ENCODE data around the gene ENTPD1. TPM values are rescaled to one million over a fixed set of nuclear protein-coding genes. Genes with fewer than 3 reads are reported as not detected.
"Not testable (repeated sequence)": the region's sequence is repeated elsewhere in the genome, so short reads cannot be mapped to it uniquely, and the experiment has no call there.

ENTPD1 gene
- total RNA-seq, 2 experiments from 2014 or later, result 4.4 to 4.6 TPM

- H3K4me3 Mint-ChIP-seq, result peak overlapping the region; percentile 87
- CTCF ChIA-PET, result interaction anchor here (1.2 to 2.5 kb wide), 3 partner anchors 106 to 323 kb away, joined by 3 to 16 read pairs (median 3); partner anchors contain the start of gene TCTN3
- POLR2A ChIA-PET, result interaction anchor here (1.0 to 1.4 kb wide), 3 partner anchors 8 to 223 kb away, joined by 3 to 5 read pairs (median 4); partner anchors contain the start of genes TCTN3 and ZNF518A
- H3K4me1 Mint-ChIP-seq (ENCODE audit: low read depth), result peaks cover 14% of the 10 kb centered on the region
- no peaks in the 10 kb centered on the region for H3K9me3 Mint-ChIP-seq
- TF ChIP-seq CTCF (IDR thresholded peaks at IDR 0.05), result no peak
- H3K27ac Mint-ChIP-seq, result peak overlapping the region; percentile 80
- intact Hi-C loops (cut with micrococcal nuclease), result no loop called here
- H3K27me3 Mint-ChIP-seq, result no peaks in the 10 kb centered on the region
- ATAC-seq (peak; percentile 57), DNase-seq (peak; percentile 69)
- H3K36me3 Mint-ChIP-seq (ENCODE audit: low read depth), result peaks cover 15% of the 10 kb centered on the region
Measured at GRCh38 chr10:95906677-95907455, 150.9 kb downstream of the ENTPD1 start.

- H3K9me3 Mint-ChIP-seq, result no peaks in the 10 kb centered on the region
- H3K36me3 Mint-ChIP-seq (ENCODE audit: low read depth), result peaks cover 12% of the 10 kb centered on the region
- ATAC-seq (peak; percentile 91), DNase-seq (peak; percentile 80)
- POLR2A ChIA-PET, result interaction anchor here (0.9 to 1.4 kb wide), 4 partner anchors 9 to 223 kb away, joined by 3 to 5 read pairs (median 4); partner anchors contain the start of genes TCTN3 and ZNF518A
- peak within 1 kb of the TSS; percentile 87 for H3K4me3 Mint-ChIP-seq
- peaks cover 14% of the 10 kb centered on the region for H3K4me1 Mint-ChIP-seq (ENCODE audit: low read depth)
- TF ChIP-seq CTCF (IDR thresholded peaks at IDR 0.05), result no peak
- intact Hi-C loops (cut with micrococcal nuclease), result no loop called here
- CTCF ChIA-PET, result interaction anchor here (1.2 to 2.5 kb wide), 3 partner anchors 105 to 322 kb away, joined by 3 to 16 read pairs (median 3); partner anchors contain the start of gene TCTN3
- peak within 1 kb of the TSS; percentile 90 for H3K27ac Mint-ChIP-seq
- no peaks in the 10 kb centered on the region for H3K27me3 Mint-ChIP-seq
Measured at GRCh38 chr10:95907456-95908253, 151.7 kb downstream of the ENTPD1 start, which contains the start of gene CC2D2B. Gene CC2D2B, plus strand, starts transcription at chr10:95907975. Its CDS starts 3,349 bp downstream, at chr10:95911324.

GRCh38 chr10:95908450-95908849 lies 152.5 kb downstream of the ENTPD1 start:
- H3K27ac Mint-ChIP-seq, result no peak overlapping the region
- POLR2A ChIA-PET, result interaction anchor here (0.9 kb wide), 1 partner anchor 221 kb away, joined by 3 read pairs; no protein-coding TSS in a partner anchor

DNA sequence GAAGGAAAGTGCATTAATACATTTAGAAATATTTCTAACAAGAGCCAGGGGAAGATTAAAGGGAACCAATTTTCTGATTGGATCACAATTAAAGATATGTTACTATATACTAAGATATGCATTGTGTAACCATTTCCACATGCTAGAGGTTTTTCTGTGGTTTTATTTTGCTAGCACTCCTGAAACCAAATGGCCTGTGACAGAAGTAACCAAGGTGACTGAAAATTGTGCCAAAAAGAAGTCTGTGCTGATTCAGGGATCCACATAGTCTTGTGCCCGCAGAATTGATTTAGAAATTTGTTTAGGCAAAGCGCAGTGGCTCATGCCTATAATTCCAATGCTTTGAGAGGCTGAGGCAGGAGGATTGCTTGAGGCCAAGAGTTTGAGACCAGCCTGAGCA lies 153.6 kb downstream of the ENTPD1 start:
- H3K36me3 Mint-ChIP-seq (ENCODE audit: low read depth), result peaks cover 6% of the 10 kb centered on the region
- no peak overlapping the region for H3K27ac Mint-ChIP-seq
- POLR2A ChIA-PET, result interaction anchor here (1.4 kb wide), 1 partner anchor 216 kb away, joined by 3 read pairs; the partner anchor contains the start of gene TCTN3

More at GRCh38 chr10:95908450-95908849, 152.5 kb downstream of the ENTPD1 start:
- intact Hi-C loops (cut with micrococcal nuclease), result no loop called here
- H3K4me1 Mint-ChIP-seq (ENCODE audit: low read depth), result peaks cover 14% of the 10 kb centered on the region
- ATAC-seq (no peak), DNase-seq (no peak)
- CTCF ChIA-PET, result interaction anchor here (2.5 kb wide), 1 partner anchor 214 kb away, joined by 16 read pairs; the partner anchor contains the start of gene TCTN3
- H3K9me3 Mint-ChIP-seq, result no peaks in the 10 kb centered on the region
- H3K4me3 Mint-ChIP-seq, result peak overlapping the region; percentile 87
- peaks cover 6% of the 10 kb centered on the region for H3K36me3 Mint-ChIP-seq (ENCODE audit: low read depth)
- TF ChIP-seq CTCF (IDR thresholded peaks at IDR 0.05), result no peak
- H3K27me3 Mint-ChIP-seq, result no peaks in the 10 kb centered on the region

GRCh38 chr10:95916039-95916438 lies 160.1 kb downstream of the ENTPD1 start:
- intact Hi-C loops (cut with micrococcal nuclease); ATAC-seq; H3K9me3 Mint-ChIP-seq; DNase-seq; H3K4me3 Mint-ChIP-seq; H3K27ac Mint-ChIP-seq; H3K27me3 Mint-ChIP-seq; POLR2A ChIA-PET; H3K4me1 Mint-ChIP-seq (ENCODE audit: low read depth); H3K36me3 Mint-ChIP-seq (ENCODE audit: low read depth): not testable (repeated sequence)
- CTCF ChIA-PET, result interaction anchor here (1.5 kb wide), 1 partner anchor 313 kb away, joined by 4 read pairs; no protein-coding TSS in a partner anchor

More for the DNA sequence above, 153.6 kb downstream of the ENTPD1 start:
- H3K4me3 Mint-ChIP-seq, result no peak overlapping the region
- no peak for TF ChIP-seq CTCF (IDR thresholded peaks at IDR 0.05)
- CTCF ChIA-PET, result no interaction called here
- H3K4me1 Mint-ChIP-seq (ENCODE audit: low read depth), result peaks cover 14% of the 10 kb centered on the region
- ATAC-seq (no peak), DNase-seq (no peak)
- H3K27me3 Mint-ChIP-seq, result no peaks in the 10 kb centered on the region
- no peaks in the 10 kb centered on the region for H3K9me3 Mint-ChIP-seq
- intact Hi-C loops (cut with micrococcal nuclease), result no loop called here
